HG03520 (cell line): ENCODE data around the gene SALL2.

Experiments
- ATAC-seq: cut with Tn5 transposase; IDR thresholded peaks from one replicate; pipeline ENCODE4 v1.9.1; 2021; ENCODE audit warnings: mild to moderate bottlenecking, moderate library complexity; ENCODE audit not compliant: unreplicated experiment

SALL2 gene

GRCh38 chr14:21494902-21495762 lies 31.0 kb downstream of the SALL2 start:
- no peak for ATAC-seq

- no peak for ATAC-seq
Observed at GRCh38 chr14:21486640-21487087, 39.5 kb downstream of the SALL2 start.

GRCh38 chr14:21476925-21477681 lies 49.0 kb downstream of the SALL2 start, which contains the start of the genes RAB2B and TOX4:
TSS of gene RAB2B (minus strand) at chr14:21476959. CDS start at chr14:21476872, 87 bp downstream.
TSS of gene TOX4 (plus strand) at chr14:21477195. CDS start at chr14:21477279, 84 bp downstream.
- peak; percentile 99 for ATAC-seq

- ATAC-seq, result no peak
Observed at GRCh38 chr14:21476523-21476924, 49.6 kb downstream of the SALL2 start.

GRCh38 chr14:21475767-21476522 lies 50.2 kb downstream of the SALL2 start:
- no peak for ATAC-seq
